ENCODE measurements around the gene DLG5.

GRCh38 chr10:77835669-77836086 is 90.9 kb downstream of the DLG5 start:
- TF ChIP-seq MAX (IDR thresholded peaks at IDR 0.05; ENCODE audit: low read depth, low read length) (no peak), PRDM15 (CRISPR knock-in tag; IDR thresholded peaks at IDR 0.05) (no peak), ATF3 (IDR thresholded peaks at IDR 0.05; ENCODE audit: borderline replicate concordance, extremely low read depth, low read depth, low read length) (no peak), POLR2AphosphoS5 (IDR thresholded peaks at IDR 0.05; ENCODE audit: low read length) (no peak), BRCA1 (IDR thresholded peaks at IDR 0.05; ENCODE audit: low read depth, low read length) (no peak), CEBPB (IDR thresholded peaks at IDR 0.05; ENCODE audit: borderline replicate concordance in 1 of 2, low read depth in 2 of 2, low read length in 2 of 2) (no peak), FOXM1 (IDR thresholded peaks at IDR 0.05; ENCODE audit: low read depth, low read length) (no peak), CTCF (IDR thresholded peaks at IDR 0.05 in 2 of 3, conservative IDR thresholded peaks at IDR 0.05 in 1 of 3; ENCODE audit: control insufficient read depth in 2 of 3, extremely low read depth in 1 of 3, insufficient read depth in 1 of 3, low read depth in 3 of 3, low read length in 3 of 3) (no peak), ZNF592 (IDR thresholded peaks at IDR 0.05) (no peak)
